NCI-H82 treated with DMSO at 0.1 percent for 48 hours (cell line): ENCODE data around the gene TRMT10B.
A peak's percentile ranks its signal among the peaks of the same experiment; 100 is the strongest.

Source experiments
- DNase-seq: peaks from one replicate; lab custom pipeline; 2025; ENCODE audit not compliant: unreplicated experiment; lab: John Stamatoyannopoulos, UW

The TRMT10B gene, protein sequence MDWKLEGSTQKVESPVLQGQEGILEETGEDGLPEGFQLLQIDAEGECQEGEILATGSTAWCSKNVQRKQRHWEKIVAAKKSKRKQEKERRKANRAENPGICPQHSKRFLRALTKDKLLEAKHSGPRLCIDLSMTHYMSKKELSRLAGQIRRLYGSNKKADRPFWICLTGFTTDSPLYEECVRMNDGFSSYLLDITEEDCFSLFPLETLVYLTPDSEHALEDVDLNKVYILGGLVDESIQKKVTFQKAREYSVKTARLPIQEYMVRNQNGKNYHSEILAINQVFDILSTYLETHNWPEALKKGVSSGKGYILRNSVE

DNA sequence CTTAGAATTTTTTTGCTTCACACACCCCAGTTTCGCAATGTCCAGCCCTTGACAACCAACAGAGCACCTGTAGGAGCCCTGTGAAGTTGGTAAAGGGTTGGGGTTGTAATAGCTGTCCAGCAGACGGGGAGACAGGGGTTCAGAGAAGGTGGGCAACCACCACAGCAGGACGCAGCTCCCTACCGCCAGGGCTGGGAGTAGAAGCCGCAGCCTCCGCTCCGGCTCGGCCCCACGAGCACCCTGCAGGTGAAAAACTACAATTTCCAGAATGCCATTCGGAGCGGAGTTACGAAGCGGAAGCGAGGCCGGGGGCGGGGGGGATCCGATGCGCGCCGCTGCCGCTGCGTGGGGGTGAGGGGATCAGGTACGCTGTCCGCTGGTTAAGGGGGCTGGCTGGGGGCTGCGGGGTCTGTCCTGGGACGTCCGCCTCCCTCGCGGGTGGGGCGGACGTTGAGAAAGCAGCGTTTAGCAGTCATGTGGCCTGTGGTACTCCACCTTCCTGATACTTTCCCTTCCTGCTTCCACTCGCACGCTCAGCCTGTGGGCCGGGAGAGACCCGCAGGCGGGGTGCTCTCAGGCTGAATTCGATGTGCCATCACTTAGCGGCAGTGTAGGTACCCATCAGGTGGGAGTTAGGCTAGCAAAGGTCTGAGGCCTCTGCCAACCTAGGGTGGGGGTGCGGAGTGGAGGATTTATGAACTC is at the start of gene TRMT10B:
TRMT10B (plus strand) TSS at position 317 of the 702 bp plus-strand sequence. CDS start 8,127 bp downstream, outside the sequence.
- DNase-seq = peak; percentile 26

DNA sequence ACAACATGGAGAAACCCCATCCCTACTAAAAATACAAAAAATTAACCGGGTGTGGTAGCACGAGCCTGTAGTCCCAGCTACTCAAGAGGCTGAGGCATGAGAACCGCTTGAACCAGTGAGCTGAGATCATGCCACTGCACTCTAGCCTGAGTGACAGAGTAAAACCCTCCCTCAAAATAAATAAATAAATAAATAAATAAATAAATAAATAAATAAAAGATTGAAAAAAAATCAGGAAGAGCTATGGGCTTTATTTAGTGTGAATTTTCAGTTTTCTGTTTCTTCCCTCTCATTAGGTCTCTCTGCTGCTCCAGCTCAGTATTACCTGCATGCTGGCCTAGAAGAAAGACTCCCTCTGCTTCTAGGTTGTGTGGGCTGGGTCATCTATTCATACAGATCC is 47.8 kb upstream of the TRMT10B start:
- DNase-seq = no peak

DNA sequence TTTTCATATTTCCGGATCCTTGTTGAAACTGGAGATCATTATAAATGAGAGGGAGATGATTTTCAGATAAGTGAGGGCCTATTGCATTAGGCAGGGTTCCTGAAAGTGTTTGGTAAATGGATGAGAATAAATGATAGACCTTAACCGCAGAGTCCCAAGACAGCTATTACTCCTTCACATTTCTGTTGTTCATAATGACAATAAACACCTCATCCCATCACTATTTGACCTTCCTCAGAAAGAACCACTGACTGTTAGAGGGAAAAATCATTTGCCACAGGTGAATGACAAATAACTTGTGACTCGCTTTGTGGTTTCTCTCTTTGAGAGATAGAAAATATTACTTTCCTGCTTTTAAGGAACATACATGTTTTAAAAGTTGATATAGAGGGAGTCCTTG is 47.3 kb upstream of the TRMT10B start:
- no peak for DNase-seq

DNA sequence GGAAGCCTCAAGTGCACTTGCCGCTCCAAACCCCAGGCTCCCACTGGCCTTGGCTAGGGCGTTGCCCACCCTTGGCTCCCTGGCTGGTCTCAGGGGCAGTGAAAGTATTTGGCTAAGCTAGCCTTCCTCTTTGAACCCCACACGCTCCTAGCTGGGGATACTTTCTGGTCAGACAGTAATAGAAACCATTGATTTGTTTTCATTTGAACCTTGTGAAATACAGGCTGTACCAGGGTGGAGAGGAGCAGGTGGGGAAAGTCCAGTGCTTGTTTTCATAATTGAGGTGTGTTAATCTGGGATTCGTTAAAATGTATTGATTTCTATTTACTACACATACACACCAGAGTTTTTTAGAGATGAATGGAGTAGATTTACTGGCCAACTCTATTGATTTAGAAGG is 45.9 kb upstream of the TRMT10B start:
- no peak for DNase-seq

DNA sequence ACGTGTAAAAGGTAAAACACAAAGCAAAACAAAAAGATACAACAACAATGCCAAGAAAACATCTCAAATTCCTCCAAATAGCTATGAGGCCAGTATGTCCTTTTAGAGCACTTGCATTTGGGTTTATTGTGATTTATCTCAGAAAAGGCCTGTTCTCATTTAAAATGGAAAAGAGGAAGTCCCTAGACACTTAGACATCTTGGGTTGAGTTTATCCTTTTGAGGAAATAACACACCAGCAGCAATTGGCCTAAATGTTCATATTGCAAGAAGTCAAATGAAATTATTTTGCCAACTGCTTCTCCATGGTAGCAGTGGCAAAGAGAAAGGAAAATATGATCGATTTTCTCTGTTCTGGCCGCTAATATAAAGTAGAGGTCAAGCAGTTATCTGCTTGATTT is 43.6 kb upstream of the TRMT10B start:
- no peak for DNase-seq

DNA sequence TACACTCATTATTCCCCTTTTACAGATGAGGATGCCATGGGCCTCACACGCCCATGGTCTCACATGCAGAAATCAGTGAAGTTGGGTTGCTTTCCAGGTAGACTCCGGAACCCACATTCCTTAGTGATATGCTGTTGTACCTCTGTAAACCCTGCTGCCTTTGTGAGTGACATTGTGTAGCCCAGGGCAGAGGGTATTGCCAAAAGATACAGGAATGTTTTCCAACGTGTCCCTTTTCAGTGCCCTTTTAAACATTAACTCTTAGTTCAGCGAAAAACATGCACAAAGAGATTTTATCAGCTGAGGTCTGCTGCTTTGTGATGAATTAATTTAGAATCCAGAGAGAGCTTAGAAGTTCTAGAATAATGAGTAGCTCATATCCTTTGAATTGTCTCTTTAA is 38.3 kb upstream of the TRMT10B start:
- DNase-seq = no peak

DNA sequence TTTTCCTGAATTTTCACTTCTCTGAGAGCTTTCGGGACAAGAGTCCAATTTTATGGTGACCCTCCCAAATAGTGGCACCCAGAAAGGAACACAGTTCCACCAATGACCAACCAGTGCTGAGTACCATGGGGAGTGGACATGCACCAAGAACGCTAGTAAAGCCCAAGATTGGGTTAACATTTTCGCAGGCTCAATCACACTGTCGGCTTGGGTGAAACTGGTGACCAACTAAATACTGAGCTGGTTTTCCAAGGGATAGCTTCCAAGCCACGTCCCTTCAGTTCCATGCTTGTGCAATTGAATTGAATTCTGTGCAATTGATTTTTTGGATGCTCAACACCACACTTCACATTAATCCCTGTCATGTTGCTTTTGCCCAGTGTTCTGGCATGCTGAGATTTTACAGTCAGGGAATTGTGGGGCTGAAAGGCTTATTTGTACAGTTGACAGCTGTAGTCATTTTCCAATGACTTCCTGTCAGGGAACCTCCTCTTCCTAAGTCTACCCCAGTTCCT is 37.6 kb upstream of the TRMT10B start:
- DNase-seq = no peak

DNA sequence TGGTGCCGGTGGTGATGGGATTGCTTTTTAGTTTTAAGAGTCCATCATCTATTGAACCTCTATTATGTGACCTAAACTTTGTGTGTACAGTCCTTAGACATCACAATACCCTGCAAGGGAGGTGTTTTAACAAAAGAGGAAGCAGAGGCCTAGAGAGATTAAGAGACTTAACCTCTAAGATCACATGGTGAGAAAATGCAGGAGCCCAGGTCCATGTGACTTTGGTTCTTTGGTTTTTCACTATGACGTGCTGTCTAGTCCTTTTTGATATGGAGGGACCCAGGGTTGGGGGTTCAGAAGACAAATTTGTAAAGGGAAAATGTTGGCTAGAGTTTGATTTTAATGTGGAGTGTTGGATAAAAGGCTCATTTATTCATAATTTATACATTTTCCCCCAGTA is 34.1 kb upstream of the TRMT10B start:
- DNase-seq = no peak

DNA sequence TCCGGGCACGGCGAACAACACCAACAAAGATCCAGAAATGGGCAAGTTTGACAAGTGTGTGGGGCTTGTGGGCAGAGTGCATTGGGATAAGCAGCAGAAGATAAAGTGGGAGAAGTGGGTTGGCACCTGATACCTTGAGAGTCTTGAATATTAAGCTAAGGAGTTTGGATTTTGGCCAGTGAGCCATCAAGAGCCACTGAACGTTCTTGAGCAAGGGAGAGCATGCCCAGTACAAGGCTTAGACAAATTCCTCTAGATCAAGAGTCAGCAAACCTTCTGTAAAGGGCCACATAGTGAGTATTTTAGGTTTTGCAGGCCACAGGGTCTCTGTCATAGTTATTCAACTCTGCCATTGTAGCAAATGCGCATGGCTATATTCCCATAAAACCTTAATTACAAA is 26.6 kb upstream of the TRMT10B start:
- DNase-seq = no peak

DNA sequence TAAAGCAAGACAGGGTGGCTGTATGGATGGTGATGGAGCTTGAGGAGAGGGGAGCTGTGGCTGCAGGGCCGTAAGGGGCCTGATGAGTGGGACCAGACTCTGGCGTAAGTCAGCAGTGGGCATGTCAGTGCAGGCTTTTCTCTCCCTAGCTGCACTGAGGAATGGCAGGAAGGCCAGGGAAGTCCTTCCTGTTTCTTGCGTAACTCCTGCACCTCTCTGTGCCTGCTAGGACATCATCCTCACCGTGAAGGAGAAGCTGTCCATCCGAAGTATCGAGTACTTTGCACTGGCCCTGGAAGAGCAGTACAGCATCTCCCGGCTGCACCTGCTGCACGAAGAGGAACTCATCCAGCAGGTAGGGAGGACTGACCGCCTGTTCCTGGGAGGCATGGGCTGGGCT is 24.1 kb upstream of the TRMT10B start:
- no peak for DNase-seq

DNA sequence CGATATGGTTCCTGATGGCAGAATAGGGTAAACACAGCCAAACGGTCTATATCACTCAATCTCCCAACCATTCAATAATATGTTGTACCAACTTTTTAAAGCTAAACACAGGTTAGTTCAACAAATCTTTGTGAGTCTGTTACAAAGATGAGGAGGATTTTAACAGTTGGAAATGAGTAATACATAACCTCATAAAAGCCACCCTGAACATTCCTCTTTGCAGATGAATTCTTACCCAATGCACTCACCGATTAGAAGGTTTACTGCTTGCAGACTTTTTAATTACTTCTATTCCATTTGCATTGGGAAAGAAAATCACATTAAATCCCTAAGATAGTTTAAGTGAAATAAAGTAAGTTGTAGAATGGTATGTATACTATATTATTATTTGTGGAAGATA is 23.3 kb upstream of the TRMT10B start:
- no peak for DNase-seq

DNA sequence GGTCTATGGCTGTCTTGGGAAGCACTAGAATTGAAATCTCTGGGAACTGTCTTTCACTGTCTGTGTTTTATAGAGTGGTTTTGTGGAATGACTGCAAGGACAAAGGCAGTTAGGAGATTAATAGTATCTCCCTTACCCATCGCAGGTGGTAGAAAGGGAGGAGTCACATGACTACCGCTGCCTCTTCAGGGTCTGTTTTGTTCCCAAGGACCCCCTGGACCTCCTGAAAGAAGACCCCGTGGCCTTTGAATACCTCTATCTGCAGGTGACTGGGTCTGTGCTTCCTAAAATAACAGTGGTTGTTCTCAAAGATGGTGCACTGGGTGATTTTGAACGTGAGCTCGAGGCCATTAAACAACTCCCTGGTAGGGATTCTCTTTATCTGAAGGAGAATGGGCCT is 22.8 kb upstream of the TRMT10B start:
- DNase-seq = no peak

DNA sequence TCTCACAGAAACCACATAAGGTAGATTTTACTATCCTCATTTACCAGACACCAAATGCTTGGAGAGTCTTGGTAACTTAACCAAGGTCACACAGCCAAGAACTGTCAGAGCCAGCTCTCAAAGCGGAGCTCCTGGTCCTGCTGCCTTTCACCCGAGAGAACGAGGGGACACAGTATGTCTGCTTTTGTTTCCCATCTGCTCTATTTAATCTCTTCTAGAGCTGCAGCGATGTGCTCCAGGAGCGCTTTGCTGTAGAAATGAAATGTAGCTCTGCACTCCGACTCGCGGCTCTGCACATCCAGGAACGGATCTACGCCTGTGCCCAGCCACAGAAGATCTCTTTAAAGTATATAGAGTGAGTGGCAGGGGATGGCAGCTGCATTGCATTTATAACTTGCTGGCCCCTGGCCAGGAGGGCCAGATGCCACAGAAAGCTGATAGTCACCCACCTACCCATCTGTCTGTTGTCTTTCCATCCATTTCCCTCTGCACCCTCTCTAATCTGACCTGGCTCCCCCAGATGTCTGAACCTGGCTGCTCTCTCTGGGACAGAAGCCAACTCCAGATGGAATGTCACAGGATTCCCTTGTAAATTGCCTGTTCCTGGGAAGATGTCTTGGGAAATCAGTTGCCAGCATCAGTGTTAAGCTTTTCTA is 21.4 kb upstream of the TRMT10B start:
- peak; percentile 97 for DNase-seq

DNA sequence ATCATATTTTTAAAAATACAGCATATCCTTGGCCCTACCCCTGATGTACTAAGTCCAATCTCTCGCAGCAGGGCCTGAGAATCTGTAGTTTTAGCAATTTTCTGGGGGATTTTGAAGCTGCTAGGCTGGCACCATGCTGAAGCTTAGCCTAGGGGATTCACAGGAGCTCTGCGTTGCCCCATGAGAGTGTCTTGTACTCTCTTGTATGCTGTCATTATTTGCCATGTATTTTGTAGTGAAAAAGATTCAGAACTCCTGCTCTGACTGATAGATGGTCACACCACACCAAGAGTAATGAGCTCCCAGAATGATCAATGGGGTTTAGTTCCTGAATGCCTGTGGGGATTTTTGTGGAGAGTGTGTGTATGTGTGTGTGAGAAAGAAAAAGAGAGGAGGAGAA is 20.7 kb upstream of the TRMT10B start:
- DNase-seq = peak; percentile 15

DNA sequence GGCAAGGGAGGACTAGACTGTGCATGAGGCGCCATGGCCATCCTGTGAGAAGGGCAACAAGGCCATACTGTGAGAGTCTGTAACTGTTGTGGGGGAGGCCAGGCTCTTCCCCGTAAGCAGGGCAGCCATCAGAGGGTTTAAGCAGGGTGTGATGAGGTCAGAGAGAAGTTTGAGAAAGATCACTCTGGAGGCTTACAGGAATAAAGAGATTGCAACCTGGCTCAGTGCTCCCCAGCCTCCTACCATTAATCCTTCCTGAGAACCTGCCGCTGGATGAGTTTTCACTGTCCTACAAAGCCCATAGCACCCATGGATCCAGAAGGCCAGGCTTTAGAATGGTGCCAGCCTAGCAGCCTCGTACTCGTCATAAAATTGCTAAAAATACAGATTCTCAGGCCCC is 14.4 kb upstream of the TRMT10B start:
- DNase-seq = peak; percentile 48

DNA sequence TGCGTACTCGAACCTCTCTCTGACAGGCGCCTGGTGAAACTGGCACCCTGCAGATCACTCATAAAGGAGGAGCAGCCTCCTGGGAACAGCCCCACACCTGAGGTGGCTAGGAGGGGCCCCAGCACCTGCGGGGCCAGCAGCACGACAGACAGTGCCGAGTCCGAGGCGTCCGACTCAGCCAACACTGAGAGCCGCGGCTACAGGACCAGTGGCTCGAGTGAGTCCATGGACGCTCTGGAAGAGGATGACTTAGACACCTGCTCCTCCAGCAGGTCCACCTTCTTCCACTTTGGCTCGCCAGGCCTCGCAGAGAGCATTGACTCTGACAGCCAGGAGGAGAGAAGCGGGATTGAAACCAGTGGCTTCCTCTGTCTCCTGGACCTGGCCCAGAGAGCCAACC is 13.5 kb upstream of the TRMT10B start:
- DNase-seq = no peak

DNA sequence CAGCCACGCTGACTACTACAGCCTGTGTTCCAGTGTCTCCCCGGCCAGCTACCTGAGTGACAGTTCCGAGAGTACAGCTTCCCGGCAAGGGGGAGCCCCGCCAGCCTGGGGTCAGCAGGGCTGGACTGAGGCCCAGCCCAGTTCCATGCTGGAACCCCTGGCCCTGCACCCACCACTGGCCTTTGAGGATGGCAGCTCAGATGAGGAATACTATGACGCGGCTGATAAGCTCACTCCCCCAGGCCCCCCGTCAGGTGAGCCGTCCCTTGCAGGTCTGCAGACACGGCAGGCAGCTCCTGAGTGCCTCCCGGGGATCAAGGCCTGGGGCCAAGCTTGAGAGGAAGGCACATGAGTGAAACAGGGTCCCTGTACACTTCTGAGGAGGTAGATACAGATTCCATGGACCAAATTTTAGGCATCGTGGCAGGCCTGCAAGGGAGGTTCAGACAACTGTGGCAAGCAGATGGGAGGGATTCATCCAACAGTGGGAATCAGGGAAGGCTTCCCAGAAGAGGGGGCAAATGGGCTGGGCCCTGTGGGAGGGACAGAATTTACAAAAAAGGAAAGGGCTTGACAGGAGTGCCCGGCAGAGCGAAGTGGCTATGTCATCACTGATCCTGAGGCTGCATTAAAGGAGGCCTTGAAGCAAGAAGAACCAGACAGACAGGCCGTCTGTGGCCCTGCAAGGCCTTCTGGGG is 12.8 kb upstream of the TRMT10B start:
- no peak for DNase-seq

DNA sequence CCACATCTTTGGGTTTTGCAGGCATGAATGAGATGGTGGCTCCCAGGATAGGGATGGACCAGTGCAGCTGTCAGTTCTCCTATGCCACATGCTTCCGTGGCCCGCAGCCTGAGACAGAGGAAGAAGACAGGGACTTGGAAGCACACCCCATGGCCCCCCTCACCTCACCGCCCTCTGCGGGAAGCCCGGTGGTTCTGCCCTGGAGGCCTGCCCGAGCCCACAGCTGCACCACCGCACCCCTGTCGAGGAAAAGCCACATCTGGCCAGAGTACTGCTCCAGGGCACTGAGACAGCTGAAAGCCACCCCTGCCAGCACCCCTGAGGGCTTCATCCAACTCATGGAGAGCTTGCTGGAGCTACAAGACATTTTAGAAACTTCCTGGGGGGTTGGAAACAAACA is 7.6 kb upstream of the TRMT10B start:
- DNase-seq = no peak

DNA sequence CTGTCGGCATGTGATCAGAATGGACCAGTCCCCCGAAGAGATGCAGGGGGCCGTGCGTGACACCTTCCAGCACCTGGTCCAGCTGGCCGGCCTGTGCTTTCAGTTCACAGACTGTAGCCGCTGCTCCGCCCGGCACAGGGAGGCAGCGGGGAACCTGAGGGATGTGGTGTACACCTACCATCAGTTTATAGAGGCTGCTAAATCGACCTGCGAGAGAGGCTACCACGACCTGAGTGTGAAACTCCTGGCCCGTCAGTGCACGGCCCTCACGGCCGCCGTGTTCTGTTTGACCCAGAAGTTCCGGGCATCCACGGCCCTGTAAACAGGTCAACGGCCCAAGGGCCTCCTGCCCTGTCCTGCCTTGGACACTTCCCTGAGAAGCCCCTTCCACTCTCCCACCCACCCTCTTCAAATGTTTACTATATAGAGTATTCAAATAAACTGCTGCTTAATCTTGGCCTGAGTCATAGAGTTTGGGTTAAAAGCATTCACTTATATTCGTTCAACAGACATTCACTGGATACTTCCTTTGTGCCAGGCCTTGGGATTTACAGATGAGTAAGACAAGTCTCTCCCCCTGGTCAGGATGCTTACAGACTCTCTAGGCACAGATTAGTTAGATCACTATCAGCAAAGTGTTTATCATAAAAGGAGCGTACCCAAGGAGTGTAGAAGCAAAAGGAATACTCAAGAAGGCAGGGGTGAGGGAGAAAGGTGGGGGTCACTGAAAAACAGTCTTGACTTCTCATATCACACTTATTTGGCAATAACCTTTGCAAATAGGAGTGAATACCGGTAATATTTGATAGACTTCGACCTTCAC is 6.9 kb upstream of the TRMT10B start:
- peak; percentile 68 for DNase-seq

DNA sequence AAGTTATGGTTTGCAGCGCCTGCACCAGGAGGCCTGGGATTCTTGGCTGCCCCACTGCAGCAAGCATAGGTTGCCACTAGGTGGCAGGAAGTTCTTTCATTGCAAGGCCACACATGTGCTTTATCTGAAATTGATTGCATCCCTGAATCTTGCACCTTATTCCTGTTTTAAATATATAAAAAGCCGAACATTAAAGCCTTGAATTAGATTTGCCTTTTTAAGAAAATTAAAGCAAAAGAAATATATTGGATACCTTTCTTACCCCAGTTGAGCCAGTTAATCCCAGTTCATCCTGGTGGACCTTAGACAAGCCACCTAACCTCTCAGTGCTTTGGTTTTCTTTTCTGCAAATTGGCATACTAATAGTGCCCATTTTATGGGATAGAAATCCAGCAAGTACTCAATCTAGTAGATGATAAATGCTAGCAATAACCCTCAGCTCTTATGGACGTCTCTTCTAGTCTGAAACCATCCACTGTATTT is 6.3 kb upstream of the TRMT10B start:
- peak; percentile 68 for DNase-seq
